HepG2 (cell line): ENCODE measurements around the gene METTL15. TPM values are rescaled to one million over a fixed set of nuclear protein-coding genes. Genes with fewer than 3 reads are reported as not detected.

ENCODE experiments used
- ATAC-seq: fragments of 200-7000 bp; cut with Tn5 transposase; 3 replicates; pipeline ENCODE4 v1.9.1; 2020; ENCODE audit warnings: mild to moderate bottlenecking, moderate library complexity
- BruUV-seq: library from RNA; stranded (reverse); fragments of 400-500 nt; replicated peaks from 2 replicates; lab custom pipeline; 2021; lab: Mats Ljungman, UMichigan
- CTCF ChIA-PET: fragments of 300-600 bp; formaldehyde crosslinking; extraction: SDS; loops from one replicate; lab custom pipeline; 2021; ENCODE audit warnings: low total read pairs, inconsistent platforms, low intra/inter-chr PET ratio; lab: Yijun Ruan, JAX
- POLR2A ChIA-PET: fragments of 350-600 bp; sonication (Branson Sonifier 250); formaldehyde crosslinking; loops from one replicate; lab custom pipeline; 2020; ENCODE audit warnings: antibody characterized with exemption, inconsistent platforms; lab: Yijun Ruan, JAX
- DNase-seq: peaks from one replicate; pipeline ENCODE4 v3.0.0-alpha.2; 2015; ENCODE audit warnings: low spot score
- FAIRE-seq: peaks from 3 replicates; lab custom pipeline; 2011; peaks lifted over from hg19 to GRCh38; lab: Jason Lieb, UNC
- H2AFZ ChIP-seq: one replicate; pipeline ENCODE4 v1.6.1; 2011; ENCODE audit warnings: low read length, inconsistent platforms
- H3K27ac ChIP-seq: fragments of 300-600 bp; 3 replicates; pipeline ENCODE4 v1.8.0; 2011; ENCODE audit warnings: mixed run types, mild to moderate bottlenecking, mixed read lengths, low read length, inconsistent platforms; ENCODE audit not compliant: insufficient read depth; ENCODE audit errors: extremely low read length
- H3K27me3 ChIP-seq, 2 experiments: fragments of 200-600 bp in 1 of 2; 2 replicates in 1 of 2; 3 replicates in 1 of 2; pipeline versions ENCODE4 v1.6.0 to v1.8.0; 2011; ENCODE audit warnings: low read length in 2 of 2, mild to moderate bottlenecking in 2 of 2, moderate library complexity in 2 of 2, inconsistent platforms in 1 of 2; ENCODE audit not compliant: insufficient read depth in 2 of 2, control insufficient read depth in 1 of 2
- H3K36me3 ChIP-seq, 2 experiments: fragments of 200-600 bp in 1 of 2; replicated peaks in 1 of 2; 2 replicates in 1 of 2; 3 replicates in 1 of 2; pipeline versions ENCODE4 v1.5.1 to v1.8.0; 2011; ENCODE audit warnings: low read length in 2 of 2, inconsistent platforms in 1 of 2; ENCODE audit not compliant: insufficient read depth in 2 of 2, control insufficient read depth in 1 of 2
- H3K4me1 ChIP-seq: 2 replicates; pipeline ENCODE4 v1.5.1; 2012; ENCODE audit warnings: low read length, inconsistent platforms; ENCODE audit not compliant: insufficient read depth
- H3K4me2 ChIP-seq: 2 replicates; pipeline ENCODE4 v1.6.0; 2011; ENCODE audit warnings: low read depth, low read length, inconsistent platforms
- H3K4me3 ChIP-seq, 3 experiments: fragments of 200-600 bp in 1 of 3; sonication (generic), shearing (Covaris generic) in 1 of 3; replicated peaks in 1 of 3; 2 replicates each; pipeline ENCODE4 v1.5.1; 2011 to 2016; ENCODE audit warnings: low read length in 3 of 3, inconsistent platforms in 2 of 3, low read depth in 2 of 3, mild to moderate bottlenecking in 2 of 3, control low read depth in 1 of 3, mixed read lengths in 1 of 3; ENCODE audit not compliant: insufficient read depth in 1 of 3
- H3K79me2 ChIP-seq: one replicate; pipeline ENCODE4 v1.6.1; 2011; ENCODE audit warnings: low read length, inconsistent platforms; ENCODE audit not compliant: insufficient read depth
- H3K9ac ChIP-seq: 2 replicates; pipeline ENCODE4 v1.6.0; 2011; ENCODE audit warnings: mild to moderate bottlenecking, low read depth, low read length, inconsistent platforms; ENCODE audit not compliant: insufficient read depth
- H3K9me3 ChIP-seq: 2 replicates; pipeline ENCODE4 v1.5.1; 2012; ENCODE audit warnings: mild to moderate bottlenecking, low read length
- H4K20me1 ChIP-seq: 2 replicates; pipeline ENCODE4 v1.6.0; 2011; ENCODE audit warnings: inconsistent platforms, mild to moderate bottlenecking, low read length, moderate library complexity; ENCODE audit not compliant: insufficient read depth
- CREB1 ChIP-seq, 2 experiments: fragments of 450-650 bp in 1 of 2; IDR thresholded peaks; 2 replicates each; pipeline ENCODE4 v1.6.1; 2016 to 2017; ENCODE audit warnings: control low read depth in 1 of 2, mild to moderate bottlenecking in 1 of 2, missing compliant biosample characterization in 1 of 2, missing genetic modification characterization in 1 of 2
- HBP1 ChIP-seq: IDR thresholded peaks from 2 replicates; pipeline ENCODE4 v1.6.1; 2016; ENCODE audit warnings: low read depth, control low read depth
- HES4 ChIP-seq: sonication (generic); formaldehyde crosslinking; IDR thresholded peaks from 2 replicates; pipeline ENCODE4 v1.9.0; 2021; ENCODE audit warnings: mild to moderate bottlenecking, missing genetic modification reagents, borderline replicate concordance
- HOMEZ ChIP-seq: IDR thresholded peaks from 2 replicates; pipeline ENCODE4 v1.6.1; 2016; ENCODE audit warnings: low read depth
- LRRFIP1 ChIP-seq: sonication (generic); formaldehyde crosslinking; conservative IDR thresholded peaks from 2 replicates; pipeline ENCODE4 v1.4.0; 2020; ENCODE audit warnings: missing genetic modification reagents
- MYPOP ChIP-seq: sonication (generic); formaldehyde crosslinking; IDR thresholded peaks from 2 replicates; pipeline ENCODE4 v1.8.1; 2023; ENCODE audit warnings: mild to moderate bottlenecking, moderate library complexity, missing genetic modification reagents
- PRDM15 ChIP-seq: sonication (generic); formaldehyde crosslinking; IDR thresholded peaks from 2 replicates; pipeline ENCODE4 v1.4.0; 2020; ENCODE audit warnings: missing genetic modification reagents
- TEAD3 ChIP-seq: optimal IDR thresholded peaks from 2 replicates; pipeline ENCODE3; 2016; ENCODE audit warnings: borderline replicate concordance
- ZNF337 ChIP-seq: sonication (generic); formaldehyde crosslinking; IDR thresholded peaks from 2 replicates; pipeline ENCODE4 v1.5.1; 2020; ENCODE audit warnings: missing genetic modification reagents, low read depth, mild to moderate bottlenecking, borderline replicate concordance
- WGBS: methylation state at CpG from one replicate; pipeline ENCODE4 v1.1.6; 2017; ENCODE audit warnings: low lambda C conversion rate; 5-methylcytosine and 5-hydroxymethylcytosine counted together
- in situ Hi-C: cut with HindIII; loops from 2 replicates; pipeline ENCODE4 v1.10.0; 2017; ENCODE audit warnings: low pct_unique_long_range_greater_than_20kb; ENCODE audit not compliant: extremely low pct_ligation_motif_present
- intact Hi-C: fragments of 100-400 bp; cut with micrococcal nuclease; formaldehyde crosslinking; loops from one replicate; pipeline ENCODE4 v1.10.0; 2022; ENCODE audit not compliant: unreplicated experiment
- polyA plus RNA-seq, 8 experiments: library from polyadenylated mRNA; depleted of rRNA in 3 of 8; stranded (reverse) in 7 of 8; unstranded in 1 of 8; fragments of >200 nt; fragmentation: Illumina TruSeq in 4 of 8; extraction: Trizol in 4 of 8; gene quantifications; 2 replicates each; pipeline versions ENCODE4 v1.2.1 to v1.2.3, GENCODE V29; 2011 to 2016; ENCODE audit warnings: low read depth in 4 of 8, missing spikeins in 1 of 8, mixed read lengths in 1 of 8; ENCODE audit not compliant: insufficient read depth in 1 of 8
- total RNA-seq, 5 experiments: library from RNA; depleted of rRNA; stranded (reverse); fragments of >200 nt; fragmentation: Illumina TruSeq; extraction: Trizol; gene quantifications; 2 replicates each; pipeline ENCODE4 v1.2.3, GENCODE V29; 2016; ENCODE audit warnings: low read depth in 1 of 5

Gene METTL15
- total and polyA plus RNA-seq, 2 of the 13 experiments (the other 11 are each of a cell fraction or from before 2014, with no cell fraction given): 6.5 to 14.0 TPM

- H3K36me3 ChIP-seq: peaks cover 0 to 7% of the 10 kb centered on the region in 2 experiments; a peak in 2 of 5 replicates
- intact Hi-C loops: no loop called here
- H3K4me2 ChIP-seq: no peak overlapping the region
- no peaks in the 10 kb centered on the region for H4K20me1 ChIP-seq
- WGBS: 95% methylated on average over 5 of the region's 5 CpGs
- H3K4me3 ChIP-seq: no peak overlapping the region
- DNase-seq: no peak
- ATAC-seq: no peak
- H3K79me2 ChIP-seq: no peaks in the 10 kb centered on the region
- no TSS peak for BruUV-seq
- no peak overlapping the region for H2AFZ ChIP-seq
- no peak for TF ChIP-seq HBP1
- peak; percentile 69 for TF ChIP-seq CREB1 (IDR thresholded peaks at IDR 0.05)
- TF ChIP-seq CREB1 (CRISPR knock-in tag; IDR thresholded peaks at IDR 0.05): no peak
- TF ChIP-seq HES4 (CRISPR knock-in tag): no peak
- TF ChIP-seq MYPOP (CRISPR knock-in tag): no peak
- TF ChIP-seq LRRFIP1 (CRISPR knock-in tag): no peak
- no peak for TF ChIP-seq HOMEZ (CRISPR knock-in tag)
- no peak for TF ChIP-seq TEAD3 (CRISPR knock-in tag)
- TF ChIP-seq PRDM15 (CRISPR knock-in tag): no peak
- TF ChIP-seq ZNF337: no peak
- H3K4me1 ChIP-seq: no peaks in the 10 kb centered on the region
- POLR2A ChIA-PET: no interaction called here
- FAIRE-seq: no peak
- no peak overlapping the region for H3K27ac ChIP-seq
- CTCF ChIA-PET: no interaction called here
- no peak overlapping the region for H3K9ac ChIP-seq
- no peaks in the 10 kb centered on the region for H3K27me3 ChIP-seq
- in situ Hi-C loops: no loop called here
- no peaks in the 10 kb centered on the region for H3K9me3 ChIP-seq
Measured at GRCh38 chr11:28089378-28089777, 18.8 kb upstream of the METTL15 start.
